ENCODE results near the gene ENAH. TPM values are rescaled to one million over a fixed set of nuclear protein-coding genes. Genes with fewer than 3 reads are reported as not detected.

The ENAH gene
- total and polyA plus RNA-seq, 2 donors (not counting 1 experiment from before 2014, with no cell fraction given) = 85.0 to 210 TPM

GRCh38 chr1:225509770-225510169 lies 143.2 kb downstream of the ENAH start:
- no peak overlapping the region for H2AFZ ChIP-seq (ENCODE audit: low read length)
- no peaks in the 10 kb centered on the region for H3K36me3 ChIP-seq (ENCODE audit: control insufficient read depth, insufficient read depth, low read length)
- no peaks in the 10 kb centered on the region for H4K20me1 ChIP-seq (ENCODE audit: control insufficient read depth, extremely low read depth, insufficient read depth, low read length)
- no peak overlapping the region for H3K4me2 ChIP-seq (ENCODE audit: extremely low read depth, insufficient read depth, low read length)
- no peaks in the 10 kb centered on the region for H3K9me3 ChIP-seq (ENCODE audit: control insufficient read depth, insufficient read depth, low read depth, low read length)
- peak in 1 of 2 donors; percentile 13 for DNase-seq (ENCODE audit: low read depth in 2 of 2)
- H3K27me3 ChIP-seq (ENCODE audit: control insufficient read depth, insufficient read depth, low read length) = no peaks in the 10 kb centered on the region
- H3K27ac ChIP-seq (ENCODE audit: insufficient read depth, low read length) = no peak overlapping the region
- H3K9ac ChIP-seq (ENCODE audit: insufficient read depth, low read length) = no peak overlapping the region
- H3K4me3 ChIP-seq (replicated peaks in 1 of 4; ENCODE audit: control extremely low read depth in 1 of 4, insufficient read depth in 1 of 4, low read depth in 3 of 4, low read length in 4 of 4) = no peak overlapping the region
- TF ChIP-seq CTCF (conservative IDR thresholded peaks at IDR 0.05 in 1 of 2, IDR thresholded peaks at IDR 0.05 in 1 of 2; ENCODE audit: low read depth in 1 of 2, low read length in 2 of 2) (no peak), EZH2 (IDR thresholded peaks at IDR 0.05; ENCODE audit: low read length, missing control alignments) (no peak)
- no peaks in the 10 kb centered on the region for H3K79me2 ChIP-seq (ENCODE audit: control insufficient read depth, insufficient read depth, low read length)
- H3K4me1 ChIP-seq (ENCODE audit: control insufficient read depth, extremely low read depth, insufficient read depth, low read length) = peaks cover 6% of the 10 kb centered on the region

GRCh38 chr1:225509376-225509707 lies 143.6 kb downstream of the ENAH start:
- H3K9me3 ChIP-seq (ENCODE audit: control insufficient read depth, insufficient read depth, low read depth, low read length) = no peaks in the 10 kb centered on the region
- no peaks in the 10 kb centered on the region for H3K36me3 ChIP-seq (ENCODE audit: control insufficient read depth, insufficient read depth, low read length)
- no peaks in the 10 kb centered on the region for H3K79me2 ChIP-seq (ENCODE audit: control insufficient read depth, insufficient read depth, low read length)
- no peak for DNase-seq (ENCODE audit: low read depth in 2 of 2)
- no peak overlapping the region for H3K4me3 ChIP-seq (replicated peaks in 1 of 4; ENCODE audit: control extremely low read depth in 1 of 4, insufficient read depth in 1 of 4, low read depth in 3 of 4, low read length in 4 of 4)
- H3K4me2 ChIP-seq (ENCODE audit: extremely low read depth, insufficient read depth, low read length) = no peak overlapping the region
- no peak overlapping the region for H3K9ac ChIP-seq (ENCODE audit: insufficient read depth, low read length)
- no peak for TF ChIP-seq CTCF (conservative IDR thresholded peaks at IDR 0.05 in 1 of 2, IDR thresholded peaks at IDR 0.05 in 1 of 2; ENCODE audit: low read depth in 1 of 2, low read length in 2 of 2)
- TF ChIP-seq EZH2 (IDR thresholded peaks at IDR 0.05; ENCODE audit: low read length, missing control alignments) = no peak
- no peak overlapping the region for H2AFZ ChIP-seq (ENCODE audit: low read length)
- peak overlapping the region; percentile 70 for H3K27ac ChIP-seq (ENCODE audit: insufficient read depth, low read length)
- no peaks in the 10 kb centered on the region for H4K20me1 ChIP-seq (ENCODE audit: control insufficient read depth, extremely low read depth, insufficient read depth, low read length)
- H3K27me3 ChIP-seq (ENCODE audit: control insufficient read depth, insufficient read depth, low read length) = no peaks in the 10 kb centered on the region
- peaks cover 6% of the 10 kb centered on the region for H3K4me1 ChIP-seq (ENCODE audit: control insufficient read depth, extremely low read depth, insufficient read depth, low read length)

GRCh38 chr1:225508538-225509375 lies 144.2 kb downstream of the ENAH start:
- H3K36me3 ChIP-seq (ENCODE audit: control insufficient read depth, insufficient read depth, low read length) = no peaks in the 10 kb centered on the region
- no peak overlapping the region for H3K4me3 ChIP-seq (replicated peaks in 1 of 4; ENCODE audit: control extremely low read depth in 1 of 4, insufficient read depth in 1 of 4, low read depth in 3 of 4, low read length in 4 of 4)
- no peak overlapping the region for H2AFZ ChIP-seq (ENCODE audit: low read length)
- peak; percentile 99 for DNase-seq (ENCODE audit: low read depth in 2 of 2)
- H4K20me1 ChIP-seq (ENCODE audit: control insufficient read depth, extremely low read depth, insufficient read depth, low read length) = no peaks in the 10 kb centered on the region
- peak overlapping the region; percentile 51 for H3K4me2 ChIP-seq (ENCODE audit: extremely low read depth, insufficient read depth, low read length)
- TF ChIP-seq EZH2 (IDR thresholded peaks at IDR 0.05; ENCODE audit: low read length, missing control alignments) (no peak), CTCF (conservative IDR thresholded peaks at IDR 0.05 in 1 of 2, IDR thresholded peaks at IDR 0.05 in 1 of 2; ENCODE audit: low read depth in 1 of 2, low read length in 2 of 2) (no peak)
- H3K27ac ChIP-seq (ENCODE audit: insufficient read depth, low read length) = peak overlapping the region; percentile 70
- H3K9me3 ChIP-seq (ENCODE audit: control insufficient read depth, insufficient read depth, low read depth, low read length) = no peaks in the 10 kb centered on the region
- no peaks in the 10 kb centered on the region for H3K79me2 ChIP-seq (ENCODE audit: control insufficient read depth, insufficient read depth, low read length)
- peaks cover 6% of the 10 kb centered on the region for H3K4me1 ChIP-seq (ENCODE audit: control insufficient read depth, extremely low read depth, insufficient read depth, low read length)
- no peak overlapping the region for H3K9ac ChIP-seq (ENCODE audit: insufficient read depth, low read length)
- H3K27me3 ChIP-seq (ENCODE audit: control insufficient read depth, insufficient read depth, low read length) = no peaks in the 10 kb centered on the region

Data from fibroblast of lung (primary cell).